H7 (cell line): ENCODE data around the gene ZSWIM9. TPM values are rescaled to one million over a fixed set of nuclear protein-coding genes. Genes with fewer than 3 reads are reported as not detected.

Experiments
- DNase-seq: peaks from one replicate; pipeline ENCODE4 v3.0.0; 2012
- H3K27me3 ChIP-seq: 2 replicates; pipeline ENCODE4 v1.6.0; 2011; ENCODE audit warnings: mild to moderate bottlenecking, low read length; ENCODE audit not compliant: control insufficient read depth, insufficient read depth
- H3K36me3 ChIP-seq: replicated peaks from 2 replicates; pipeline ENCODE4 v1.5.1; 2011; ENCODE audit warnings: low read length; ENCODE audit not compliant: control insufficient read depth, insufficient read depth
- H3K4me3 ChIP-seq: 2 replicates; pipeline ENCODE4 v1.5.1; 2011; ENCODE audit warnings: low read depth, mild to moderate bottlenecking, control low read depth, low read length, moderate library complexity; ENCODE audit not compliant: insufficient read depth
- total RNA-seq: library from RNA; depleted of rRNA; stranded (reverse); fragments of >200 nt; shearing (Covaris generic); gene quantifications from 2 replicates; pipeline ENCODE4 v1.2.3, GENCODE V29; 2014

ZSWIM9 gene
- total RNA-seq, 1 experiment from 2014 or later: 1.7 TPM

DNA sequence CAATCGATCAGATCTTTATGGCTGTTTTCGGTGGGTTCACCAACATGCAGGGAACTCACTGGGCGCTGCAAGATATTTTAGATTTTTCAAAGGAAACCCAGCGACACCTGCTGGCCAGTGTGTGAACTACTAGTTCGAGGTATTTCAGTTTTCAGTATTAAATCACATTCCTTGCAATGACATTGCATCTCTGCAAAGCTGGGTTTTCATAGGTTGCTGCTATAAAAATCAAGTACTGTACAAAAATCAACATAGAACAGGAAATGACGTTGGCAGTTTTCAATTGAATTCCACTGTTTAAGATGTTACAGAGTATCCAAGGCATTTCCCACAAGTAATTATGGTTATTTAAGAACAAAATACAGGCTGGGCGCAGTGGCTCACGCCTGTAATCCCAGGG, 17.9 kb upstream of the ZSWIM9 start:
- Histone ChIP-seq H3K27me3 (no peaks in the 10 kb centered on the region), H3K4me3 (no peak overlapping the region), H3K36me3 (peaks cover 9% of the 10 kb centered on the region)
- peak; percentile 85 for DNase-seq

DNA sequence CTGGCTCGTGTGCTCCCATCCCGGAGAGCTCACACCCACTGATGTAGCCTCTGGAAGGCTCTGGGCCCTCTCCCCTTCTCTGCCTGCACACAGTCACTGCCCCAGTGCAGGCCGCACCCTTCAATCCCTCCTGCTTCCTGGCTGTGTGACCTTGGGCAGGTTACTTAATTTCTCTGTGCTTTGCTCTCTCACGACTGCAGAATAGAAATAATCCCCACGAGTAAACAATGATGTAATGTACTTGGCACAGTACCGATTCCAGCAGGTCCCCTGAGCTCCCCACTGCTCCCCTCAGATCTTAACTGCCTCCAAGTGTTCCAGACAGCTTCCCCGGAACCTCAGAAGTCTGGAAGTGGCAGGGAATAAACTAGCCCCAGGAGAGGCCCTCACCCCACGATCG, 16.5 kb upstream of the ZSWIM9 start:
- Histone ChIP-seq H3K36me3 (peaks cover 10% of the 10 kb centered on the region), H3K27me3 (no peaks in the 10 kb centered on the region), H3K4me3 (no peak overlapping the region)
- DNase-seq: no peak

DNA sequence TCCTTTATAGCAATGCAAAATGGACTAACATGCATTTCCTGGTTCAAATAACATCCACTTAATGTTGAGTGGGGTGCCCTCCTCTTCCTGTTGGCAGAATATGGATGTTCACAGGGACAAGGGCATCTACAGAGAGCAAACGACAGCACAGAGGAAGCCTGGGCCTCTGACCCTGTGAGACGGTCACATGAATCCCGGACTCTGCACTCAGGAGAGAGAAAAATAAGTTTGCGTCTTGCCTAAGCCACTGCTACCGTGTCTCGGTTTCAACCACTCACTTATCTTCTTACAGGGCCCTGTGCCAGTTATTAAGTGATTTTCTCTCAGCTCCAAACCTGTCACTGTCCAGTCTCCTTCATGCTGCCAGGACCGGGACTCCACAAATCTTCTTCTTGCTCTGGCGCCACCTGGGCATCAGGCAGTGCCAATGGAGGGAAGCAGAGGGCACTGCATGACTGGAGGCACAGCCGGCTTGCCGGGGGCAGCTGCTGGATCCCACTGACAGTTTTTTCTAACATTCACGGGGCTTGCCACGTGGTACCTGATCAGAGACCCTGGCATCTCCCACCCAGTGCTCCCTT, 12.2 kb upstream of the ZSWIM9 start:
- H3K36me3 ChIP-seq: peaks cover 10% of the 10 kb centered on the region

DNA sequence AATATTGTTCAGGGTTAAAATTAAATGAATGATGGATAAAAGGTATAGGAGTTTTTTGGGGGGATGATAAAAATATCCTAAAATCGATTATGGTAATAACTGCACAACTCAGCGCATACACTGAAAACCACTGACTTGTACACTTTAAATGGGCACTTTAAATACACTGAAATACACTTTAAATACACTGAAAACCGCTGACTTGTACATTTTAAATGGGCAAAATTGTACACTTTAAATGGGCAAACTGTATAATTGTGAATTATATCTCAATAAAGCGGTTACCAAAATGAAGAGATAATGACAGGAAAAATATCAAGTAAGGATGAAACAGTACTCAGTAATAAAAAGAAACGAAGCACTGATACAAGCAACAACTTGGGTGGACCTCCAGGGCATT, 1.8 kb upstream of the ZSWIM9 start:
- DNase-seq: no peak
- H3K36me3 ChIP-seq: peaks cover 6% of the 10 kb centered on the region
- H3K27me3 ChIP-seq: no peaks in the 10 kb centered on the region
- H3K4me3 ChIP-seq: no peak overlapping the region

More for the DNA sequence above, 12.2 kb upstream of the ZSWIM9 start:
- no peaks in the 10 kb centered on the region for H3K27me3 ChIP-seq
- no peak overlapping the region for H3K4me3 ChIP-seq
- no peak for DNase-seq

DNA sequence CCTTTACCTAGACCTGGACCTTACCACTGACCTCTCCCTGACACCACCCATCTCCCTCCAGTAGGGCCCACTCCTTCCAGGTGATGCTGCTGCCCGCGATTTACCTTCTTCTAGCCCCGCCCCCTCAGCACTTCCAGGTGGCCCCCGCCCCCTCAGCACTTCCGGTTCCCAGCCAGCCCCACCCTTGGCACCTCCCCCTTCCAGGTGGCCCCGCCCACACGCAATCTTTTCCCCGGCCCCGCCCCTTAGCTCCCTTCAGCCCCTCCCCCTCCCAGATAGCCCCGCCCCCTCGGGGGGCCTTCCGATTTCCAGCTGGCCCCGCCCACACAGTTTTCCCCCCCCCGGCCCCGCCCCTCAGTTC, 922 bp upstream of the ZSWIM9 start:
- H3K4me3 ChIP-seq: peak overlapping the region; percentile 97
- DNase-seq: peak; percentile 98
- peaks cover 12% of the 10 kb centered on the region for H3K36me3 ChIP-seq
- H3K27me3 ChIP-seq: no peaks in the 10 kb centered on the region

DNA sequence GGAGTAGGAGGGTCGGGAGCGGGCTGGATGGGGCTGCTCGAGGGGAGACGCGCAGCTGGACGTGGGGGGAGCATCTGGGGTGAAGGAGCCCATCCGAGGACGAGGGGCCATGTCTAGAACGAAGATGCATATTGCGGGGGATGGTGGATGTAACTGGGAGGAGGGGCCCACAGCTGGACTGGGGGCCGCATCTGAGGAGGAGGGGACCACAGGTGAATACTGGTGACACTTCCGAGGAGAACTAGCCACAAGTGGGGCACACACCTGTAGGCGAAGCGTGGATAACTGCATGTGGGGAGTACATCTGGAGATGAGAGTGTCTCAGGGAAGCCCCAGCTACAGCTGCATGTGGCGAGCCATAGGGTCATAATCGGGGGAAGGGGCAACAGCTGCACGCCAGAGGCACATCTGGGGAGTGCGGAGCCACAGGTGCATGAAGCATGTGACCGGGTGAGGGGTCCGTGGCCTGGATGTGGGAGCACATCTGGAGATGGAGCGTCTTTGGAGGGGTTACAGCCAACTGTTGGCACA, 402 bp downstream of the ZSWIM9 start:
- Histone ChIP-seq H3K36me3 (peaks cover 10% of the 10 kb centered on the region), H3K4me3 (peak overlapping the region; percentile 97), H3K27me3 (no peaks in the 10 kb centered on the region)
- DNase-seq: no peak

DNA sequence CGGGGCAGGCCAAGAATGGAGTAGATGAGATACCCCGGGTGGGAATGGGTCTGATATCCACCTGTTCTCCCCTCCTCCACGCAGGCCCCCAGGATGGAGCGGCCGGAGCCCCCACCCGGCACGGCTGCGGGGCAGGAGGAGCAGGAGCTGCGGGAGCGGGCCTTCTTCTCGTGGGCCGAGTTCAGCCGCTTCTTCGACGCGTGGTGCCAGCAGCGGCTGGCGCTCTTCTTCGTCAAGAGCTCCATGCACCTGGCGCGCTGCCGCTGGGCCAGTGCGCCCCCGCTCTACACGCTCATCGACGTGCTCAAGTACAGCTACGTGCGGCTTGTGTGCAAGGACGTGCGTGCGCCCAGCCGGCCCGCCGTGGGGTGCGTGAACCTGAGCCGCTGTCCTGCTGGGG, 1.2 kb downstream of the ZSWIM9 start:
- H3K4me3 ChIP-seq: no peak overlapping the region
- peaks cover 10% of the 10 kb centered on the region for H3K36me3 ChIP-seq
- DNase-seq: no peak
- no peaks in the 10 kb centered on the region for H3K27me3 ChIP-seq

DNA sequence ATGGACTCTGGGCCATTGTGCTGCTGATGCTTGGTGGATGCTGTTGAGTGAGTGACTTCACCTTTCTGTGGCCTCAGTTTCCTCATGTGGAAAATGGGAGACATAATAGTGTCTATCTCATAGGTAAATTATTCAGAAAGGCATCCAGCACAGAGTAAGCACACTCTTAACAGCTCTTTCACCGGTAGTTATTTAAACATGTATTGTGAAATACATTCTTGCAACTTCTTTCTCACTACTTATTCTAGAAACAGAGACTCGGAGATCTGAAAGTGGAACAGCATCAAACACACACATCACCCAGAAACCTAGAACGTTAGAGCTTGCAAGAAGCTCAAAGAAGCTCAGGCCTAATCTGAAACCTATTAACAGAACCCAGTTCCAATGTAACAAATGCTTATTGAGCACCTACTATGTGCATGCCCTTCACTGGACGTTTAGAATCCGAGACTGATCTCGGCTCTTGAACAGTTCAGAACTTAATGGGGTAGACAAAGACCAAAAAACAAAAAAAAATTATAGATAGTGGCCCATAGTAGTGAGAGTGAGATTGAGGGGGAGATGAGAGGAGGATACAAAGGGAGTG, 4.1 kb downstream of the ZSWIM9 start:
- H3K27me3 ChIP-seq: no peaks in the 10 kb centered on the region
- DNase-seq: no peak
- H3K4me3 ChIP-seq: no peak overlapping the region
- peaks cover 10% of the 10 kb centered on the region for H3K36me3 ChIP-seq

DNA sequence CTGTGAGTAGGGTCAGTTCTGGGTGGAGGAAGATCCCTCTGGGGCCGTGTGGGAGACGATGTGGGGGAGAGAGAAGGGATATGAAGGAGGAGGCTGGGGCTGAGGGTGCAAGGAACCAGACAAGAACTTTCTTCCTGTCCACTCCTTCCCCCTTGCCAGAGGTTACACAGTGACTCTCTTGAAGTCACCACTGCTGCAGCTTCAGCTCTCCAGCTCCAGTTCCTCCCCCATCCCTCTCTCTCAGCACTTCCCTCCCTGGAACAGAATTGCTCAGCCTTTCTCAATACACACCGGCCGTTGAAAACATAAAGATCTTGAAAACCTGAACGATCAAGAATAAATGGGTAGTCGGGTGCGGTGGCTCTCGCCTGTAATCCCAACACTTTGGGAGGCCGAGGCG, 5.1 kb downstream of the ZSWIM9 start:
- peaks cover 10% of the 10 kb centered on the region for H3K36me3 ChIP-seq
- no peak for DNase-seq

DNA sequence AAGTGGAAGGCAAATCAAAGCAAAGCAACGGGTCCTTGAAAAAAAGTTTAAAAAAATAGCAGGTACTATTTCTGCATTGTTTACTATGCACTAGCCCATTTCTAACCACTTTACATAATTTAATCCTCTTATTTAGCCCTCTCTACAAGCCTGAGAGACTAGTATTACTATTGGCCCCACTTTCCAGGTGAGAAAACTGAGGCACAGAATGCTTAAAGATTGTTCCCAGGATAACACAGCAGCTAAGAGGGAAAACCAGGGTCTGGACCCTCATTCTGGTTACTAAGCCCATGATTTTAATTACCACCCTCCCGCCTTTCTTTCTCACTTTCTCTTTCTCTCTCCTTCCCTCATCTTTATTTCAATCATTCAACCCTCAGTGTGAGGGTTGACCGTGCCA, 5.7 kb downstream of the ZSWIM9 start:
- Histone ChIP-seq H3K27me3 (no peaks in the 10 kb centered on the region), H3K36me3 (peaks cover 10% of the 10 kb centered on the region), H3K4me3 (no peak overlapping the region)
- DNase-seq: no peak

More for the DNA sequence above, 5.1 kb downstream of the ZSWIM9 start:
- Histone ChIP-seq H3K4me3 (no peak overlapping the region), H3K27me3 (no peaks in the 10 kb centered on the region)

DNA sequence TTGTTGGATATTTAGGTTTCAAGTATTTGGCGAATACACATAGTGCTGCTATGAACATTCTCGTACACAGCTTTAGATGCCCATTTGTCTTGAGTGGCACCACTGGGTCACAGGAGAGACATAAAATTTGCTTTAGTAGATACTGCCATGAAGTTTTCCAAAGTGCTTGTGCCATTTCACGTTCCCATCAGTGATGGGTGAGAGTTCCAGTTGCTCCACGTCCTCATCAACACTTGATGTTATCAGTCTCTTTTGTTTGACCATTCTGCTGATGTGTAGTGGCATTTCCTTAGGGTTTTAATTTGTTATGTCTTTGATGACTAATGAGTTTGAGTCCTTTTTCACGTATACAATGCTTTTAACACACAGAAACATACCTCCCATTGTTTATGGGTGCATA, 11.0 kb downstream of the ZSWIM9 start:
- Histone ChIP-seq H3K36me3 (no peaks in the 10 kb centered on the region; the same call in none of the 2 replicates), H3K4me3 (no peak overlapping the region), H3K27me3 (no peaks in the 10 kb centered on the region)
- no peak for DNase-seq

DNA sequence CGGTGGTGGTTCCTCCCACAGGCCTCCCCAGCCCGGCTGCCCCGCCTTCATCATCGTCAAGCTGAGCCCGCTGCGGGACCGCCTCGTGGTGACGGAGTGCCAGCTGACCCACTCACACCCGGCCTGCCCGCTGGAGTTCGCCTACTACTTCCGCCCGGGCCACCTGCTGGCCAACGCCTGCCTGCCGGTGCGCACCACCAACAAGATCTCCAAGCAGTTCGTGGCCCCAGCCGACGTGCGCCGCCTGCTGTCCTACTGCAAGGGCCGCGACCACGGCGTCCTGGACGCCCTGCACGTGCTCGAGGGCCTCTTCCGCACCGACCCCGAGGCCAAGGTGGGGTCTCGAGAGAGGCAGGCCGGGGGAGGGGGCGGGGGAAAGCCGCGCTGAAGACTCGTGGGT, 12.0 kb downstream of the ZSWIM9 start:
- H3K36me3 ChIP-seq: no peaks in the 10 kb centered on the region; the same call in none of the 2 replicates
- DNase-seq: peak; percentile 66
- no peaks in the 10 kb centered on the region for H3K27me3 ChIP-seq
- H3K4me3 ChIP-seq: no peak overlapping the region

DNA sequence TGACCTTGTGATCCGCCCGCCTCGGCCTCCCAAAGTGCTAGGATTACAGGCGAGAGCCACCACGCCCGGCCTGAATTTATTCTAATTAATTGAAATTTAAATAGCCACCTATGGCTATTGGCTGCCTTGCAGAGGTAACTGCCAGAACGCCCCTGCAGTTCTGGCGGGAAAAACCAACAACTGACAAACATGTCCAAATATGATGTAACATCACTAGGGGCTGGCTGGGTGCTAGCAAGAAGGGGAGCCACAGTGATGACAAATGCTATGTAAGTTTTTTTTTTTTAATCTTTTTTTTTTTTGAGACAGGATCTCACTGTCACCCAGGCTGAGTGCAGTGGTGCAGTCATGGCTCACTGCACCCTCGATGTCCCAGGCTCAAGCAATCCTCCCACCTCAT, 12.9 kb downstream of the ZSWIM9 start:
- no peaks in the 10 kb centered on the region; the same call in none of the 2 replicates for H3K36me3 ChIP-seq
- DNase-seq: no peak
- no peak overlapping the region for H3K4me3 ChIP-seq
- H3K27me3 ChIP-seq: no peaks in the 10 kb centered on the region

DNA sequence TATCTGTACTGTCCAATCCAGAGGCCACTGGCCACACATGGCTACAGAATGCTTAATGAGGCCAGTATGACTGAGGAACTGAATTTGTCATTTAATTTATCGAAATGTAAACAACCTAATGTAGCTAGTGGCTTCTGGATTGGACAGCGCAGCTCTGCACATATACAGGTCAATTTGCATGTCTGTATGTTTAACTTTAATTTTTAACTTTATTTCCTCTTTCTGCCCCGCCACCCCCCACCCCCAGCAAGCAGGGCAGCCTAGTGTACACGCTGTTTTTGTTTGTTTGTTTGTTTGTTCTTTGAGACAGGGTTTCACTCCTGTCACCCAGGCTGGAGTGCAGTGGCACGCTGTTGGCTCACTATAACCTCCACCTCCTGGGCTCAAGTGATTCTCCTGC, 15.5 kb downstream of the ZSWIM9 start:
- Histone ChIP-seq H3K4me3 (no peak overlapping the region), H3K27me3 (no peaks in the 10 kb centered on the region), H3K36me3 (no peaks in the 10 kb centered on the region; the same call in none of the 2 replicates)
- DNase-seq: no peak

DNA sequence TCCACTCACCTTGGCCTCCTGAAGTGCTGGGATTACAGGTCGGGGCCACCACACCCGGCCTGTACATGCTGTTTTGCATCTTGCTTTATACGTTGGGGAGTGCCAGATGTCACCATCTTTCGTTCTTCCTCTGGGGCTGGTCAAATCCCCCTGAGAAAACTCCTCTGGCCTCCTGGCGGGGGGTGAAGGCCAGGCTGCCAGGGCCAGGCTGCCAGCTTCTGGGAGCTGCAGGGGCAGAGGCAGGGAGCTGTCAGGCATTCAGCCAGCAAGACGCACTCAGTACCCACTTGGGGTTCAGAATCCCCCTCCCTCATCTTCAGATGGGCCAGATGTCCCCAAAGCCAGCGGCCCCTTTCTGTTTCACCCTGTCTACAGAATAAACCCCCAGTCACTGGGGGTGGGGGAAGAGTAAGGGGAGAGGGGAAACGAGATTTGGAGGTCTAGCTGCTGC, 16.1 kb downstream of the ZSWIM9 start:
- no peak overlapping the region for H3K4me3 ChIP-seq
- H3K27me3 ChIP-seq: no peaks in the 10 kb centered on the region
- DNase-seq: no peak
- no peaks in the 10 kb centered on the region; the same call in none of the 2 replicates for H3K36me3 ChIP-seq
